Mammary epithelial cell (primary cell): ENCODE results near the gene FRMD3.

ENCODE experiments used
- CTCF ChIP-seq, 2 donors: IDR thresholded peaks in 1 of 2; conservative IDR thresholded peaks in 1 of 2; 2 replicates each; pipeline ENCODE4 v1.5.1; 2011 to 2012; ENCODE audit warnings: inconsistent platforms in 2 of 2, low read length in 2 of 2, mild to moderate bottlenecking in 2 of 2, control low read depth in 1 of 2, low read depth in 1 of 2; ENCODE audit not compliant: insufficient read depth in 1 of 2; ENCODE audit errors: extremely low read depth in 1 of 2
- EZH2 ChIP-seq: IDR thresholded peaks from 2 replicates; pipeline ENCODE4 v1.6.1; 2012; ENCODE audit warnings: low read length, inconsistent platforms, borderline replicate concordance

- no peak for TF ChIP-seq CTCF (conservative IDR thresholded peaks at IDR 0.05 in 1 of 2, IDR thresholded peaks at IDR 0.05 in 1 of 2; ENCODE audit: extremely low read depth in 1 of 2, insufficient read depth in 1 of 2, low read depth in 1 of 2, low read length in 2 of 2)
- TF ChIP-seq EZH2, result no peak
Measured at GRCh38 chr9:83423815-83424707, 114.1 kb downstream of the FRMD3 start.
